NCI-H524 treated with DMSO at 0.1 percent for 48 hours (cell line): Measurements from ENCODE around the gene RTN3.

Experiments
- DNase-seq: peaks from one replicate; lab custom pipeline; 2025; lab: John Stamatoyannopoulos, UW

The RTN3 gene

GRCh38 chr11:63745304-63746170 is 64.2 kb downstream of the RTN3 start:
- no peak for DNase-seq

- no peak for DNase-seq
Measured at GRCh38 chr11:63747011-63747410, 65.7 kb downstream of the RTN3 start.

GRCh38 chr11:63749624-63750023 is 68.3 kb downstream of the RTN3 start:
- no peak for DNase-seq

GRCh38 chr11:63756919-63757761 is 75.8 kb downstream of the RTN3 start:
- no peak for DNase-seq

- no peak for DNase-seq
Measured at GRCh38 chr11:63760487-63761079, 79.3 kb downstream of the RTN3 start.

GRCh38 chr11:63761188-63761587 is 79.9 kb downstream of the RTN3 start:
- no peak for DNase-seq

GRCh38 chr11:63761931-63762653 is 80.8 kb downstream of the RTN3 start:
- no peak for DNase-seq

GRCh38 chr11:63762654-63763495 is 81.6 kb downstream of the RTN3 start:
- DNase-seq, result no peak

GRCh38 chr11:63763496-63764339 is 82.4 kb downstream of the RTN3 start:
- no peak for DNase-seq

GRCh38 chr11:63764340-63764678 is 83.0 kb downstream of the RTN3 start:
- DNase-seq, result no peak

- DNase-seq, result no peak
Measured at GRCh38 chr11:63764679-63765647, 83.7 kb downstream of the RTN3 start.

GRCh38 chr11:63765688-63766241 is 84.5 kb downstream of the RTN3 start:
- no peak for DNase-seq

GRCh38 chr11:63766531-63767235 is 85.4 kb downstream of the RTN3 start:
- no peak for DNase-seq

- DNase-seq, result no peak
Measured at GRCh38 chr11:63767267-63767564, 85.9 kb downstream of the RTN3 start.

- DNase-seq, result no peak
Measured at GRCh38 chr11:63767565-63768236, 86.4 kb downstream of the RTN3 start.

- no peak for DNase-seq
Measured at GRCh38 chr11:63768237-63769041, 87.1 kb downstream of the RTN3 start, which contains the start of gene ZFTA. TSS of gene ZFTA (minus strand) at chr11:63768775. CDS start at chr11:63768622, 153 bp downstream.
